ENCODE data around the gene TSPAN31. TPM values are rescaled to one million over a fixed set of nuclear protein-coding genes. Genes with fewer than 3 reads are reported as not detected.

Gene TSPAN31
- total and polyA plus RNA-seq, 9 of the 15 experiments (the other 6 are each of a cell fraction or from before 2014, with no cell fraction given), result 11.3 to 26.4 (median 14.3) TPM

- TF ChIP-seq HDAC3 (IDR thresholded peaks at IDR 0.05; ENCODE audit: borderline replicate concordance, partially characterized antibody), result no peak
- TF ChIP-seq RAD21 (CRISPR knock-in tag; conservative IDR thresholded peaks at IDR 0.05 in 1 of 2, IDR thresholded peaks at IDR 0.05 in 1 of 2), result peak; percentile 66 to 78
- no peak for TF ChIP-seq DIDO1 (tag; IDR thresholded peaks at IDR 0.05; ENCODE audit: low read depth)
- no peak for TF ChIP-seq KDM4B (IDR thresholded peaks at IDR 0.05; ENCODE audit: borderline replicate concordance in 2 of 2, low read depth in 1 of 2)
- TF ChIP-seq TAF9B (IDR thresholded peaks at IDR 0.05; ENCODE audit: partially characterized antibody), result no peak
- TF ChIP-seq CCNT2 (IDR thresholded peaks at IDR 0.05; ENCODE audit: borderline replicate concordance, extremely low read depth, insufficient read length, low read depth, low read length), result peak; percentile 60
- peak; percentile 30; the same call in 1 of the 2 replicates for TF ChIP-seq JUND (IDR thresholded peaks at IDR 0.05; ENCODE audit: borderline replicate concordance, low read depth, low read length)
- no peak for TF ChIP-seq JUND (tag; IDR thresholded peaks at IDR 0.05; ENCODE audit: borderline replicate concordance, low read depth, low read length)
- TF ChIP-seq MIER1 (IDR thresholded peaks at IDR 0.05; ENCODE audit: low read depth), result no peak
- no peak for TF ChIP-seq TAF15 (IDR thresholded peaks at IDR 0.05; ENCODE audit: low read depth, low read length)
- TF ChIP-seq GABPB1 (CRISPR knock-in tag; IDR thresholded peaks at IDR 0.05), result no peak
- TF ChIP-seq ZNF395 (CRISPR knock-in tag; IDR thresholded peaks at IDR 0.05), result peak; percentile 49; the same call in 1 of the 2 replicates
- no peak for TF ChIP-seq PHB2 (IDR thresholded peaks at IDR 0.05; ENCODE audit: low read depth)
- TF ChIP-seq HDAC2 (IDR thresholded peaks at IDR 0.05), result 0 out of 2 replicates have a peak, but pooled peaks have one; percentile 26
- TF ChIP-seq IRF1 (CRISPR knock-in tag; IDR thresholded peaks at IDR 0.05; ENCODE audit: borderline replicate concordance), result no peak
- no peak for TF ChIP-seq ZNF384 (IDR thresholded peaks at IDR 0.05; ENCODE audit: low read depth, low read length)
- peak; percentile 15; the same call in 1 of the 2 replicates for TF ChIP-seq NFIC (IDR thresholded peaks at IDR 0.05)
- no peak for TF ChIP-seq CEBPB (tag; IDR thresholded peaks at IDR 0.05)
- peak; percentile 92 for TF ChIP-seq CTBP1 (IDR thresholded peaks at IDR 0.05; ENCODE audit: borderline replicate concordance)
- peak; percentile 23 for TF ChIP-seq CTCFL (IDR thresholded peaks at IDR 0.05; ENCODE audit: borderline replicate concordance, insufficient read depth, low read depth, low read length, poor library complexity, severe bottlenecking)
- TF ChIP-seq RBBP5 (IDR thresholded peaks at IDR 0.05; ENCODE audit: borderline replicate concordance, insufficient read depth, low read length, poor library complexity, severe bottlenecking), result peak; percentile 88
- TF ChIP-seq SMC3 (conservative IDR thresholded peaks at IDR 0.05; ENCODE audit: insufficient read depth, low read depth, low read length), result peak; percentile 63
- TF ChIP-seq GATA2 (CRISPR knock-in tag; IDR thresholded peaks at IDR 0.05), result no peak
- TF ChIP-seq CSDE1 (IDR thresholded peaks at IDR 0.05), result no peak
Measured at GRCh38 chr12:57735952-57736740, 8.7 kb upstream of the TSPAN31 start (continued).

Measured in K562 (cell line).